ENCODE measurements around the gene ZNF318.

ZNF318 gene

GRCh38 chr6:43296780-43297497, 72.5 kb downstream of the ZNF318 start:
- Histone ChIP-seq H3K27ac (no peak overlapping the region), H3K9me3 (ENCODE audit: low read depth, low read length) (no peaks in the 10 kb centered on the region), H3K4me3 (no peak overlapping the region), H3K9ac (ENCODE audit: insufficient read length) (no peak overlapping the region), H3K36me3 (ENCODE audit: insufficient read depth, low read length) (no peaks in the 10 kb centered on the region)
- TF ChIP-seq EZH2 (IDR thresholded peaks at IDR 0.05) (no peak), POLR2AphosphoS5 (IDR thresholded peaks at IDR 0.05; ENCODE audit: borderline replicate concordance, low read depth, low read length) (no peak)
- DNase-seq (ENCODE audit: low read depth, low spot score), result no peak

- Histone ChIP-seq H3K4me3 (no peak overlapping the region), H3K36me3 (ENCODE audit: insufficient read depth, low read length) (no peaks in the 10 kb centered on the region), H3K9ac (ENCODE audit: insufficient read length) (no peak overlapping the region), H3K27ac (no peak overlapping the region), H3K9me3 (ENCODE audit: low read depth, low read length) (no peaks in the 10 kb centered on the region)
- no peak for TF ChIP-seq FOXP2 (optimal IDR thresholded peaks at IDR 0.05; ENCODE audit: control extremely low read depth, extremely low read length, insufficient read depth)
- TF ChIP-seq EZH2 (IDR thresholded peaks at IDR 0.05), result no peak
- no peak for TF ChIP-seq POLR2AphosphoS5 (IDR thresholded peaks at IDR 0.05; ENCODE audit: borderline replicate concordance, low read depth, low read length)
- no peak for DNase-seq (ENCODE audit: low read depth, low spot score)
These were observed 74.0 kb downstream of the ZNF318 start for GRCh38 chr6:43295456-43295855.

DNA sequence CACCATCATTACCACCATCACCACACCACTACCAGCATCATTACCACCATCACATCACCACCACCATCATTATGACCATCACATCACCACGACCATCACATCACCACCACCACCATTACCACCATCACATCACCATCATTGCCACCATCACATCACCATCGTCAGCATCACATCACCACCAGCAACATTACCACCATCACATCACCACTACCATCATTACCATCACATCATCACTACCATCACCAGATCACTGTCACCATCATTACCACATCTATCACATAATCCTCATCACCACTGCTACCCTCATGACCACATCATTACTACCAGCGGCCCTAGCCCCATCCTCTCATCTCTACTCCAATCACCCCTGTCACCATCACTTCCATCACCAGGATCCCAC, 74.9 kb downstream of the ZNF318 start:
- Histone ChIP-seq H3K36me3 (ENCODE audit: insufficient read depth, low read length) (no peaks in the 10 kb centered on the region), H3K9me3 (ENCODE audit: low read depth, low read length) (no peaks in the 10 kb centered on the region), H3K27ac (no peak overlapping the region), H3K9ac (ENCODE audit: insufficient read length) (no peak overlapping the region), H3K4me3 (no peak overlapping the region)
- no peak for DNase-seq (ENCODE audit: low read depth, low spot score)
- TF ChIP-seq POLR2AphosphoS5 (IDR thresholded peaks at IDR 0.05; ENCODE audit: borderline replicate concordance, low read depth, low read length) (no peak), EZH2 (IDR thresholded peaks at IDR 0.05) (no peak), FOXP2 (optimal IDR thresholded peaks at IDR 0.05; ENCODE audit: control extremely low read depth, extremely low read length, insufficient read depth) (no peak)

- H3K9ac ChIP-seq (ENCODE audit: insufficient read length), result no peak overlapping the region
- no peaks in the 10 kb centered on the region for H3K36me3 ChIP-seq (ENCODE audit: insufficient read depth, low read length)
- no peak overlapping the region for H3K27ac ChIP-seq
- no peak for DNase-seq (ENCODE audit: low read depth, low spot score)
- no peak overlapping the region for H3K4me3 ChIP-seq
- H3K9me3 ChIP-seq (ENCODE audit: low read depth, low read length), result no peaks in the 10 kb centered on the region
- TF ChIP-seq FOXP2 (optimal IDR thresholded peaks at IDR 0.05; ENCODE audit: control extremely low read depth, extremely low read length, insufficient read depth) (no peak), EZH2 (IDR thresholded peaks at IDR 0.05) (no peak), POLR2AphosphoS5 (IDR thresholded peaks at IDR 0.05; ENCODE audit: borderline replicate concordance, low read depth, low read length) (no peak)
These were observed 75.7 kb downstream of the ZNF318 start for GRCh38 chr6:43293698-43294097.

DNA sequence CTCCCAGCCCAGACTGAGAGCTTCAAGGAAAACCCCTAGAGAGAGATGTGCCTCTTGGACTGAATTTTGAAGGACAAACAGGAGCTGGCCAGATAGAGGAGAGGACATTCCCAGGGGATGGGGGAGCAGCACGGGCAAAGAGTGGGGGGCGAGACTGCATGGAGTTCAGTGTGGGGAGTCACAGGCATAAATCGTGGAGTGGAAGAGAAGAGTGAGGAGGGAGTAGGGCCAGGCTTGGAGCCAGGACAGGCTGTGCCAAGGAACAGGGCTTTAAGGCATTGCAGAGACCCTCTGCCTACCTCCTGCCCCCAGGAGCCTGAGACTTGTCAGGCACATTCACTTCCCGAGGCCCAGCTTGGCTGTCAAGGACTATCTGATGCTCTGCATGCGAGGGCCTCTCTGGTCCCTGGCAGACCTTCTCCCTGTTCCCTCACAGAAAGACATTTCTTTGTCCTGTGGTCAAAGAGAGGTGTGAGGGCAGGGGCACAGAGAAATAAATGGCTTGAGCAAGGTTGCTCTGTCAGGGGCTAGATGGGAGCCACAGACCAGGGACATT, 76.6 kb downstream of the ZNF318 start:
- Histone ChIP-seq H3K9me3 (ENCODE audit: low read depth, low read length) (no peaks in the 10 kb centered on the region), H3K36me3 (ENCODE audit: insufficient read depth, low read length) (no peaks in the 10 kb centered on the region), H3K27ac (no peak overlapping the region), H3K9ac (ENCODE audit: insufficient read length) (no peak overlapping the region), H3K4me3 (no peak overlapping the region)
- DNase-seq (ENCODE audit: low read depth, low spot score), result no peak
- no peak for TF ChIP-seq FOXP2 (optimal IDR thresholded peaks at IDR 0.05; ENCODE audit: control extremely low read depth, extremely low read length, insufficient read depth)
- TF ChIP-seq EZH2 (IDR thresholded peaks at IDR 0.05), result no peak
- no peak for TF ChIP-seq POLR2AphosphoS5 (IDR thresholded peaks at IDR 0.05; ENCODE audit: borderline replicate concordance, low read depth, low read length)

DNA sequence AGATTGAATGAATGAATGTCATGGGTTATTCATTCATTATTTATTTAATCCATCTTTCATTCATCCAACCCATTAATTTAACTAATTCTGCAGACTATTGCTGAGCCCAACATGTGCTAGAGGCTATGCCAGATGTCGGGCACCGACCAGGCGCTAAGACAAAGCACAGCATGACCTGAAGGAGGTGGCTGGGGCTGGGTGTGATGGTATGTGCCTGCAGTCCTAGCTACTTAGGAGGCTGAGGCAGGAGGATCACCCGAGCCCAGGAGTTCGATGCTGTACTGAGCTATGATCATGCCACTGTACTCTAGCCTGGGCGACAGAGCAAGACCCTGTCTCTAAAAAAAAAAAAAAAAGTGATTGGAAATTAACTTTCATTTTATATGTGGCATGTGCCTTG, 77.1 kb downstream of the ZNF318 start:
- H3K9me3 ChIP-seq (ENCODE audit: low read depth, low read length), result no peaks in the 10 kb centered on the region
- TF ChIP-seq EZH2 (IDR thresholded peaks at IDR 0.05) (no peak), FOXP2 (optimal IDR thresholded peaks at IDR 0.05; ENCODE audit: control extremely low read depth, extremely low read length, insufficient read depth) (no peak), POLR2AphosphoS5 (IDR thresholded peaks at IDR 0.05; ENCODE audit: borderline replicate concordance, low read depth, low read length) (no peak)
- DNase-seq (ENCODE audit: low read depth, low spot score), result no peak
- no peak overlapping the region for H3K9ac ChIP-seq (ENCODE audit: insufficient read length)
- no peak overlapping the region for H3K27ac ChIP-seq
- H3K4me3 ChIP-seq, result no peak overlapping the region
- no peaks in the 10 kb centered on the region for H3K36me3 ChIP-seq (ENCODE audit: insufficient read depth, low read length)

DNA sequence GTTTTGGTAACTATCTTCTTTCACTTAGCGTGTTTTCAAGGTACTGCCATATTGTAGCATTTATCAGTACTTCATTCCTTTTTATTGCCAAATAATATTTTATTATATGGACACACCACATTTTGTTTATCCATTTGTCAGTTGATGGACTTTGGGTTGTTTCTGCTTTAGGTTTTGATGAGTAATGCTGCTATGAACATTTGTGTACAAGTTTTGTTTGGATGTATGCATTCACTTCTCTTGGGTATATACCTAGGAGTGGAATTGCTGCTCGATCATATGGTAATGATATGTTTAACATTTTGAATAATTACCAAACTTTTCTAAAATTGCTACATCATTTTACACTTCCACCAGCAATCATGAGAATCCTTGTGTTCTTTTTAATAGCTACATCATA, 77.7 kb downstream of the ZNF318 start:
- no peak overlapping the region for H3K4me3 ChIP-seq
- no peak overlapping the region for H3K27ac ChIP-seq
- no peaks in the 10 kb centered on the region for H3K9me3 ChIP-seq (ENCODE audit: low read depth, low read length)
- DNase-seq (ENCODE audit: low read depth, low spot score), result no peak
- H3K36me3 ChIP-seq (ENCODE audit: insufficient read depth, low read length), result no peaks in the 10 kb centered on the region
- H3K9ac ChIP-seq (ENCODE audit: insufficient read length), result no peak overlapping the region
- TF ChIP-seq EZH2 (IDR thresholded peaks at IDR 0.05) (no peak), POLR2AphosphoS5 (IDR thresholded peaks at IDR 0.05; ENCODE audit: borderline replicate concordance, low read depth, low read length) (no peak), FOXP2 (optimal IDR thresholded peaks at IDR 0.05; ENCODE audit: control extremely low read depth, extremely low read length, insufficient read depth) (no peak)

GRCh38 chr6:43290905-43291355, 78.5 kb downstream of the ZNF318 start:
- no peak overlapping the region for H3K9ac ChIP-seq (ENCODE audit: insufficient read length)
- H3K9me3 ChIP-seq (ENCODE audit: low read depth, low read length), result no peaks in the 10 kb centered on the region
- H3K4me3 ChIP-seq, result no peak overlapping the region
- no peak overlapping the region for H3K27ac ChIP-seq
- no peak for TF ChIP-seq FOXP2 (optimal IDR thresholded peaks at IDR 0.05; ENCODE audit: control extremely low read depth, extremely low read length, insufficient read depth)
- no peak for TF ChIP-seq POLR2AphosphoS5 (IDR thresholded peaks at IDR 0.05; ENCODE audit: borderline replicate concordance, low read depth, low read length)
- no peak for TF ChIP-seq EZH2 (IDR thresholded peaks at IDR 0.05)
- DNase-seq (ENCODE audit: low read depth, low spot score), result no peak
- H3K36me3 ChIP-seq (ENCODE audit: insufficient read depth, low read length), result no peaks in the 10 kb centered on the region

All from SK-N-MC (cell line).